ENCODE results near the gene IP6K1.
"Not testable (repeated sequence)": the region's sequence is repeated elsewhere in the genome, so short reads cannot be mapped to it uniquely, and the experiment has no call there.

DNA sequence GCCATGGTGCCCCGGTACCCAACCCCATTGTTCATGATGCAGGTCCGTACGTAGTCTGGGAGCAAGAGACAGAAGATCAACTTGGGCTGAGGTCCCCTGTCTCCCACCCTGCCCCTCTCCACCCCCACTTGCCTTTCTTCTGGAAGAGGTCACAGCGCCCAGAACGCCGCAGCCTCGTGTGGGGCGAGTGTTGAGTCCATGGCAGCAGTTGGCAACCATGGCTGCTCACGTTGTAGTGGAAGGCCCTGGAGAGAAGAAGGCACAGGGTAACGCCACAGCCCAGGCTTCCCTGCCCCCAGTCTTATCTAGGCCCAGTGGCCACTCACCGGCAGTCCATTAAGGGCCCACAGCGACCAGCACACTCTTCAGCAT lies 98.9 kb downstream of the IP6K1 start:
- TF ChIP-seq, protein P1, sequence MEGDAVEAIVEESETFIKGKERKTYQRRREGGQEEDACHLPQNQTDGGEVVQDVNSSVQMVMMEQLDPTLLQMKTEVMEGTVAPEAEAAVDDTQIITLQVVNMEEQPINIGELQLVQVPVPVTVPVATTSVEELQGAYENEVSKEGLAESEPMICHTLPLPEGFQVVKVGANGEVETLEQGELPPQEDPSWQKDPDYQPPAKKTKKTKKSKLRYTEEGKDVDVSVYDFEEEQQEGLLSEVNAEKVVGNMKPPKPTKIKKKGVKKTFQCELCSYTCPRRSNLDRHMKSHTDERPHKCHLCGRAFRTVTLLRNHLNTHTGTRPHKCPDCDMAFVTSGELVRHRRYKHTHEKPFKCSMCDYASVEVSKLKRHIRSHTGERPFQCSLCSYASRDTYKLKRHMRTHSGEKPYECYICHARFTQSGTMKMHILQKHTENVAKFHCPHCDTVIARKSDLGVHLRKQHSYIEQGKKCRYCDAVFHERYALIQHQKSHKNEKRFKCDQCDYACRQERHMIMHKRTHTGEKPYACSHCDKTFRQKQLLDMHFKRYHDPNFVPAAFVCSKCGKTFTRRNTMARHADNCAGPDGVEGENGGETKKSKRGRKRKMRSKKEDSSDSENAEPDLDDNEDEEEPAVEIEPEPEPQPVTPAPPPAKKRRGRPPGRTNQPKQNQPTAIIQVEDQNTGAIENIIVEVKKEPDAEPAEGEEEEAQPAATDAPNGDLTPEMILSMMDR (IDR thresholded peaks at IDR 0.05), result not testable (repeated sequence)
- TF ChIP-seq POLR2A (IDR thresholded peaks at IDR 0.05), result not testable (repeated sequence)
